CD8-positive, alpha-beta memory T cell (primary cell): Measurements from ENCODE around the gene CLCN4. TPM values are rescaled to one million over a fixed set of nuclear protein-coding genes. Genes with fewer than 3 reads are reported as not detected.

Source experiments
- CTCF ChIA-PET: fragments of 350-600 bp; sonication (Branson Sonifier 250); formaldehyde crosslinking; loops from one replicate; lab custom pipeline; 2021; ENCODE audit warnings: antibody characterized with exemption; lab: Charles Lee
- POLR2A ChIA-PET: fragments of 350-600 bp; sonication (Branson Sonifier 250); formaldehyde crosslinking; loops from one replicate; lab custom pipeline; 2021; ENCODE audit warnings: antibody characterized with exemption; lab: Charles Lee
- DNase-seq, 5 donors: peaks; one replicate each; pipeline versions ENCODE4 v3.0.0 to v3.0.0-alpha.2; 2020 to 2022; ENCODE audit warnings: mixed read lengths in 1 of 5
- H3K27ac ChIP-seq: one replicate; pipeline ENCODE4 v1.7.0; 2013; ENCODE audit warnings: low read depth, mild to moderate bottlenecking, low read length, moderate library complexity
- H3K27me3 ChIP-seq: 2 replicates; pipeline ENCODE4 v1.7.0; 2013; ENCODE audit warnings: low read length, mild to moderate bottlenecking; ENCODE audit not compliant: insufficient read depth, poor library complexity, severe bottlenecking
- H3K36me3 ChIP-seq: 2 replicates; pipeline ENCODE4 v1.7.0; 2013; ENCODE audit warnings: mild to moderate bottlenecking, low read length, moderate library complexity; ENCODE audit not compliant: insufficient read depth
- H3K4me1 ChIP-seq: 2 replicates; pipeline ENCODE4 v1.7.0; 2013; ENCODE audit warnings: mild to moderate bottlenecking, low read length, moderate library complexity; ENCODE audit not compliant: insufficient read depth
- H3K4me3 ChIP-seq: 2 replicates; pipeline ENCODE4 v1.7.0; 2013; ENCODE audit warnings: mild to moderate bottlenecking, low read length
- H3K9me3 ChIP-seq: 2 replicates; pipeline ENCODE4 v1.7.0; 2013; ENCODE audit warnings: mild to moderate bottlenecking, low read length
- H3K27ac Mint-ChIP-seq, 8 donors: one replicate each; pipeline ENCODE4 v1.8.0; 2020 to 2021; ENCODE audit warnings: mixed read lengths in 8 of 8, mild to moderate bottlenecking in 6 of 8, inconsistent platforms in 3 of 8, moderate library complexity in 3 of 8
- H3K27me3 Mint-ChIP-seq, 2 donors: one replicate each; pipeline ENCODE4 v1.8.0; 2020 to 2021; ENCODE audit warnings: mixed read lengths in 2 of 2, mild to moderate bottlenecking in 1 of 2, moderate library complexity in 1 of 2
- H3K36me3 Mint-ChIP-seq, 3 donors: one replicate each; pipeline ENCODE4 v1.8.0; 2020 to 2021; ENCODE audit warnings: mixed read lengths in 3 of 3, inconsistent platforms in 1 of 3, mild to moderate bottlenecking in 1 of 3
- H3K4me1 Mint-ChIP-seq, 3 donors: one replicate each; pipeline ENCODE4 v1.8.0; 2020 to 2021; ENCODE audit warnings: mixed read lengths in 3 of 3, inconsistent platforms in 1 of 3, mild to moderate bottlenecking in 1 of 3
- H3K4me3 Mint-ChIP-seq, 7 donors: one replicate each; pipeline ENCODE4 v1.8.0; 2020 to 2021; ENCODE audit warnings: mixed read lengths in 7 of 7, mild to moderate bottlenecking in 6 of 7, moderate library complexity in 4 of 7, inconsistent platforms in 2 of 7
- H3K9me3 Mint-ChIP-seq, 5 donors: one replicate each; pipeline ENCODE4 v1.8.0; 2020 to 2022; ENCODE audit warnings: mixed read lengths in 5 of 5, mild to moderate bottlenecking in 3 of 5, moderate library complexity in 2 of 5, inconsistent platforms in 1 of 5
- polyA plus RNA-seq: library from polyadenylated mRNA; unstranded; fragments of 300-500 nt; fragmentation: Illumina TruSeq; gene quantifications from one replicate; pipeline ENCODE4 v1.2.3, GENCODE V29; 2021
- total RNA-seq, 2 experiments: library from RNA; stranded (reverse); gene quantifications; one replicate each; pipeline ENCODE4 v1.2.3, GENCODE V29; 2021

Gene CLCN4
- total and polyA plus RNA-seq, 3 experiments from 2014 or later: 0.04 to 0.20 TPM; not detected in 1

DNA sequence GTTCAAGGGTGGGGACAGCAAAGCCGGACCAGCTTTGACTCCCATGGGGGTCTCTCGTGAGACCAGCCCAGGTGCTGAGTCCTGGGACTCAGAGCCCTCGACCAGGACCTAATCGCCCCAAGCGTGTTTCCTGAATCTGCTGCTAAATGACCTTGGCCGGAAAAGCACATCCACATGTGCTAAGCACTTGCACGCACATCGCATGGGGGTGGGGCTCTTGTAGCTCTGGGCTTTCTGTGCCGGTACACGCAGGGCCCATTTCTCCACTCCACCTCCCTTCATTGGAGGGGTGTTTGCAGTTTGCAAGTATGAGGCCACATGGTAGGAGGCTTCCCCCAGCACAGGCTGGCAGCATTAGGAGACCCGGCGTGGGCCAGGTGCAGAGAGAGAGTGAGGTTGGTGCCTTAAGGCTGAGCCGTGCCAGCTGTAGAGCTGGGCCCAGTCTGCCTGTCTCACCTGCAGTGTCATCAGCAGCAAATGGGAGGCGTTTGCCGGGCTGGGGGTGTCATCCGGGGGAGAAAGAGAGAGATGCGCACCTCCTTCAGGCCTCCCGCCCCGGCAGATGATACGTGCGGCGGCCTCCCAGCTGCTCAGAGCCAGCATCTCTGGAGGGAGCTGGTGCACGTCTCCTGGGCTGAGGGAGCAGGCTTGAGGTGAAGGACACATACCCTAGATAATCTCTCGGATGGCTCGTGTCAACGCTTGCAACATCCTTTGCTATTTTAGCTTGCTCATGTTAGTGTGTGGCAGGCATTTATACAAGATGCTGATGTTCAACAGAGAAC, 45.2 kb upstream of the CLCN4 start:
- ChIA-PET POLR2A (interaction anchor here (0.8 to 3.4 kb wide), 9 partner anchors 8 to 108 kb away, joined by 3 to 35 read pairs (median 4); no protein-coding TSS in a partner anchor), CTCF (interaction anchor here (0.7 to 2.7 kb wide), 15 partner anchors 13 to 115 kb away, joined by 3 to 10 read pairs (median 5); no protein-coding TSS in a partner anchor)
- Mint-ChIP-seq H3K9me3 (no peaks in the 10 kb centered on the region), H3K27ac (peak overlapping the region; percentile 96 to 100 (median 98)), H3K4me1 (peaks cover 51 to 80% (median 74%) of the 10 kb centered on the region in 3 donors), H3K4me3 (peak overlapping the region; percentile 75 to 91 (median 87)), H3K36me3 (peaks cover 0 to 11% (median 6%) of the 10 kb centered on the region in 3 donors), H3K27me3 (peaks cover 0 to 2% of the 10 kb centered on the region in 2 donors)
- Histone ChIP-seq H3K27me3 (no peaks in the 10 kb centered on the region), H3K4me1 (peaks cover 68% of the 10 kb centered on the region), H3K9me3 (no peaks in the 10 kb centered on the region), H3K4me3 (peak overlapping the region; percentile 56), H3K27ac (peak overlapping the region; percentile 68), H3K36me3 (no peaks in the 10 kb centered on the region)
- peak; percentile 23 to 86 (median 63) for DNase-seq

DNA sequence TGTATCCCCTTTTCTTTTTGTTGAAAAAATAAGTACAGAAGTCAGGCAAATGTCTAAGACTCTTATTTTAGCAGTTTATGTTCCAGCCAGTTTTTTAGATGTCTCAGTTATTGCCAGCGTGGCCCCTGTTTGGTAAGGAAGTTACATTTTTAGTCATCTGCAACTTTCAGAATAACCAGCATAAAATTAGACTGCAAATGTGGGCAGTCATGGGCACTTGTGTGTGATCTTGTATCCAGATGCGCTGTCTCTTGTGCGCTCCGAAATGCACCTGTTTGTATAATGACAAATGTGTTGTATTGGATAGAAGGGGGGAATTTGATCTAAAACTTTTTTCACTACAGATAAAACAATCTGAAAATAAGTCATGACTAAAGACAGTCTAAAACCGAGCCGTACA, 44.3 kb upstream of the CLCN4 start:
- H3K4me3 ChIP-seq: no peak overlapping the region
- ChIA-PET POLR2A (interaction anchor here (3.4 kb wide), 1 partner anchor 29 kb away, joined by 35 read pairs; no protein-coding TSS in a partner anchor), CTCF (interaction anchor here (0.7 to 2.1 kb wide), 9 partner anchors 14 to 115 kb away, joined by 3 to 8 read pairs (median 4); no protein-coding TSS in a partner anchor)
- DNase-seq: no peak
- Mint-ChIP-seq H3K4me3 (peak overlapping the region in 2 of 7 donors; percentile 1 to 51), H3K36me3 (peaks cover 0 to 16% (median 6%) of the 10 kb centered on the region in 3 donors), H3K4me1 (peaks cover 43 to 71% (median 66%) of the 10 kb centered on the region in 3 donors), H3K27me3 (peaks cover 0 to 2% of the 10 kb centered on the region in 2 donors), H3K27ac (peak overlapping the region; percentile 66 to 99 (median 80)), H3K9me3 (no peaks in the 10 kb centered on the region)
- H3K4me1 ChIP-seq: peaks cover 59% of the 10 kb centered on the region
- H3K27me3 ChIP-seq: no peaks in the 10 kb centered on the region
- H3K27ac ChIP-seq: peak overlapping the region; percentile 68
- H3K9me3 ChIP-seq: no peaks in the 10 kb centered on the region
- no peaks in the 10 kb centered on the region for H3K36me3 ChIP-seq

DNA sequence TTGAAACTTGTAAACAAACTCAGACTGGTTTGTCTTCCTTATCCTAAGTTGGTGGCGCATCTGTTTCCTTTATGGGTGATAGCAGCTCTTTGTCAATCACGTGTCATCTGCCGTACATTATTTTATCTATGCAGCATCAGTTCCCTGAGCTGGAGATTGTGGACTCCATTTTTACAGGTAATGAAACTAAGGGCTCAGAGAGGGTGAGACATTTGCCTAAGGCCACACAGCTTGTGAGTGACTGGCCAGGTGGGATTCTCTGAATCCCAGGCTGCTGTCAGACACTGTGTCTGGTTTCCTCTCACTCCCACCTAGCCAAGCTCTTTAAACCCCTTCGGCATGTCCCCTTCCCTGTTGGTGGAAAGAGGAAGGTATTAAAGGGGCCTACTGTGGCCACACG, 41.7 kb upstream of the CLCN4 start:
- DNase-seq: no peak
- H3K4me1 ChIP-seq: peaks cover 33% of the 10 kb centered on the region
- peaks cover 0 to 34% (median 7%) of the 10 kb centered on the region in 3 donors for H3K36me3 Mint-ChIP-seq
- H3K4me3 Mint-ChIP-seq: no peak overlapping the region
- peaks cover 8% of the 10 kb centered on the region for H3K36me3 ChIP-seq
- CTCF ChIA-PET: no interaction called here
- peaks cover 27 to 55% (median 49%) of the 10 kb centered on the region in 3 donors for H3K4me1 Mint-ChIP-seq
- no peak overlapping the region for H3K4me3 ChIP-seq
- POLR2A ChIA-PET: no interaction called here
- peak overlapping the region in 5 of 8 donors; percentile 10 to 83 (median 46) for H3K27ac Mint-ChIP-seq
- H3K27me3 Mint-ChIP-seq: no peaks in the 10 kb centered on the region
- no peaks in the 10 kb centered on the region for H3K9me3 Mint-ChIP-seq
- no peak overlapping the region for H3K27ac ChIP-seq
- H3K9me3 ChIP-seq: no peaks in the 10 kb centered on the region
- no peaks in the 10 kb centered on the region for H3K27me3 ChIP-seq

GRCh38 chrX:10117301-10117700, 39.5 kb upstream of the CLCN4 start:
- Mint-ChIP-seq H3K27ac (peak overlapping the region in 1 of 8 donors; percentile 62), H3K4me1 (peaks cover 15 to 47% (median 36%) of the 10 kb centered on the region in 3 donors), H3K9me3 (no peaks in the 10 kb centered on the region), H3K27me3 (no peaks in the 10 kb centered on the region), H3K36me3 (peaks cover 0 to 35% (median 2%) of the 10 kb centered on the region in 3 donors), H3K4me3 (no peak overlapping the region)
- DNase-seq: no peak
- no peak overlapping the region for H3K27ac ChIP-seq
- ChIA-PET POLR2A (no interaction called here), CTCF (interaction anchor here (1.9 to 2.7 kb wide), 3 partner anchors 40 to 120 kb away, joined by 5 to 19 read pairs (median 9); no protein-coding TSS in a partner anchor)
- H3K27me3 ChIP-seq: no peaks in the 10 kb centered on the region
- H3K4me3 ChIP-seq: no peak overlapping the region
- H3K4me1 ChIP-seq: peaks cover 11% of the 10 kb centered on the region
- H3K36me3 ChIP-seq: peaks cover 8% of the 10 kb centered on the region
- H3K9me3 ChIP-seq: no peaks in the 10 kb centered on the region

GRCh38 chrX:10117864-10118377, 38.9 kb upstream of the CLCN4 start:
- Mint-ChIP-seq H3K4me1 (peaks cover 11 to 44% (median 33%) of the 10 kb centered on the region in 3 donors), H3K9me3 (no peaks in the 10 kb centered on the region), H3K27ac (peak overlapping the region in 7 of 8 donors; percentile 12 to 63 (median 38)), H3K36me3 (peaks cover 0 to 41% (median 2%) of the 10 kb centered on the region in 3 donors), H3K27me3 (no peaks in the 10 kb centered on the region), H3K4me3 (no peak overlapping the region)
- Histone ChIP-seq H3K4me3 (no peak overlapping the region), H3K4me1 (peaks cover 5% of the 10 kb centered on the region), H3K27ac (no peak overlapping the region), H3K36me3 (peaks cover 8% of the 10 kb centered on the region), H3K27me3 (no peaks in the 10 kb centered on the region), H3K9me3 (no peaks in the 10 kb centered on the region)
- DNase-seq: no peak
- CTCF ChIA-PET: interaction anchor here (1.0 to 2.7 kb wide), 6 partner anchors 12 to 120 kb away, joined by 5 to 19 read pairs (median 9); no protein-coding TSS in a partner anchor
- POLR2A ChIA-PET: no interaction called here

DNA sequence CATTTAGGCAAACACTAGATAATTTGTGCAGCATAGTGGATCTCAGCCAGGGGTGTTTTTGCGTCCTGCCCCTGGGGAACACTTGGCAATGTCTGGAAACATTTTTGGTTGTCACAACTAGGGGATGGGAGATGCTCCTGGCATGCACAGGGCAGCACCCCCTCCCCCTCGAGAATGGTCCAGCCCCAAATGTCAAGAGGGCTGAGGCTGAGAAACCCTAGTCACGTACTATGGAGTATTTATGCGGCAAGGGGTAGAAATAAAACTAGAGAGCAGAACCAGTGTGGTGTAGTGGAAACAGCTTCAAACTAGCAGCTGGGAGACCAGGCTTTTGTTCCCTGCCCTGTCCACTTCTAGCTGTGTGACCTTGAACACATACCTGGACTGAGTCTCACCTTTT, 38.2 kb upstream of the CLCN4 start:
- Mint-ChIP-seq H3K27me3 (no peaks in the 10 kb centered on the region), H3K27ac (peak overlapping the region in 4 of 8 donors; percentile 4 to 90 (median 50)), H3K9me3 (no peaks in the 10 kb centered on the region), H3K4me1 (peaks cover 7 to 39% (median 28%) of the 10 kb centered on the region in 3 donors), H3K36me3 (peaks cover 0 to 43% (median 2%) of the 10 kb centered on the region in 3 donors), H3K4me3 (no peak overlapping the region)
- POLR2A ChIA-PET: no interaction called here
- CTCF ChIA-PET: interaction anchor here (0.7 to 2.7 kb wide), 10 partner anchors 9 to 121 kb away, joined by 3 to 19 read pairs (median 6); no protein-coding TSS in a partner anchor
- no peak overlapping the region for H3K4me3 ChIP-seq
- DNase-seq: no peak
- no peaks in the 10 kb centered on the region for H3K27me3 ChIP-seq
- H3K4me1 ChIP-seq: no peaks in the 10 kb centered on the region
- H3K27ac ChIP-seq: no peak overlapping the region
- no peaks in the 10 kb centered on the region for H3K9me3 ChIP-seq
- H3K36me3 ChIP-seq: peaks cover 8% of the 10 kb centered on the region

- Histone ChIP-seq H3K9me3 (no peaks in the 10 kb centered on the region), H3K36me3 (peaks cover 8% of the 10 kb centered on the region), H3K4me3 (no peak overlapping the region), H3K27ac (no peak overlapping the region), H3K4me1 (no peaks in the 10 kb centered on the region), H3K27me3 (no peaks in the 10 kb centered on the region)
- Mint-ChIP-seq H3K27ac (peak overlapping the region; percentile 4 to 90 (median 74)), H3K4me1 (peaks cover 7 to 39% (median 28%) of the 10 kb centered on the region in 3 donors), H3K4me3 (peak overlapping the region in 2 of 7 donors; percentile 1 to 18), H3K9me3 (no peaks in the 10 kb centered on the region), H3K36me3 (peaks cover 0 to 48% (median 2%) of the 10 kb centered on the region in 3 donors), H3K27me3 (no peaks in the 10 kb centered on the region)
- POLR2A ChIA-PET: interaction anchor here (1.3 kb wide), 1 partner anchor 9 kb away, joined by 8 read pairs; no protein-coding TSS in a partner anchor
- DNase-seq: peak; percentile 49 to 81 (median 79)
- CTCF ChIA-PET: interaction anchor here (0.6 to 2.7 kb wide), 28 partner anchors 9 to 821 kb away, joined by 3 to 25 read pairs (median 4); no protein-coding TSS in a partner anchor
These were observed 37.3 kb upstream of the CLCN4 start for GRCh38 chrX:10119399-10119990.
